Inflammatory macrophage treated with lipopolysaccharide for 1 hour (primary cell): Measurements from ENCODE around the gene PARK7.
A peak's percentile ranks its signal among the peaks of the same experiment; 100 is the strongest.
"Not testable (repeated sequence)": the region's sequence is repeated elsewhere in the genome, so short reads cannot be mapped to it uniquely, and the experiment has no call there.

Experiments
- DNase-seq, 2 donors: peaks; one replicate each; pipeline ENCODE4 v3.0.0-alpha.2; 2020 to 2022

Gene PARK7

DNA sequence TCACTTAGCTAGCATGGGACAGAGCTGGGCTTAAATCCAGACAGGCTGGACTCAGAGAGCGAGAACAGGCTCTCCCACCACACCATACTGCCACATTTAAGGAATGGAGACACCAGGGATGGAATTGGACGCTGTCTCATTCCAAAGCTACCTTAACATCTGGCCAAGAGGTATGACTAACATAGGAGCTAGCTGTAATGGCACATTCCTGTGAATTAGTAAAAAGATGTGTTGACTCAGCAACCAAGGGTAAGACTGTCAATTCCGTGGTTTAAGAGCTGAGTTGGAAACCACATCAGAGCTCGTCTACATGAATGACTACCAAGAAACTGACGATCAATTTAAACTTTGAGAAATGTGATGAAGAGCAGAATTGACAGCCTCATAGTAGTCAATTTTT is 12.6 kb upstream of the PARK7 start:
- no peak for DNase-seq

DNA sequence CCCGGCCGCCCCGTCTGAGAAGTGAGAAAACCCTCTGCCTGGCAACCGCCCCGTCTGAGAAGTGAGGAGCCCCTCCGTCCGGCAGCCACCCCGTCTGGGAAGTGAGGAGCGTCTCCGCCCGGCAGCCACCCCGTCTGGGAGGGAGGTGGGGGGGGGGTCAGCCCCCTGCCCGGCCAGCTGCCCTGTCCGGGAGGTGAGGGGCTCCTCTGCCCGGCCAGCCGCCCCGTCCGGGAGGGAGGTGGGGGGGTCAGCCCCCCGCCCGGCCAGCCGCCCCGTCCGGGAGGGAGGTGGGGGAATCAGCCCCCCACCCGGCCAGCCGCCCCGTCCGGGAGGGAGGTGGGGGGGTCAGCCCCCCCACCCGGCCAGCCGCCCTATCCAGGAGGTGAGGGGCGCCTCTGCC is 8.7 kb upstream of the PARK7 start:
- not testable (repeated sequence) for DNase-seq

GRCh38 chr1:7953850-7954609 is 7.5 kb upstream of the PARK7 start:
- DNase-seq, result peak; percentile 94 to 97

- DNase-seq, result no peak
These were observed 6.8 kb upstream of the PARK7 start for GRCh38 chr1:7954683-7955082.

DNA sequence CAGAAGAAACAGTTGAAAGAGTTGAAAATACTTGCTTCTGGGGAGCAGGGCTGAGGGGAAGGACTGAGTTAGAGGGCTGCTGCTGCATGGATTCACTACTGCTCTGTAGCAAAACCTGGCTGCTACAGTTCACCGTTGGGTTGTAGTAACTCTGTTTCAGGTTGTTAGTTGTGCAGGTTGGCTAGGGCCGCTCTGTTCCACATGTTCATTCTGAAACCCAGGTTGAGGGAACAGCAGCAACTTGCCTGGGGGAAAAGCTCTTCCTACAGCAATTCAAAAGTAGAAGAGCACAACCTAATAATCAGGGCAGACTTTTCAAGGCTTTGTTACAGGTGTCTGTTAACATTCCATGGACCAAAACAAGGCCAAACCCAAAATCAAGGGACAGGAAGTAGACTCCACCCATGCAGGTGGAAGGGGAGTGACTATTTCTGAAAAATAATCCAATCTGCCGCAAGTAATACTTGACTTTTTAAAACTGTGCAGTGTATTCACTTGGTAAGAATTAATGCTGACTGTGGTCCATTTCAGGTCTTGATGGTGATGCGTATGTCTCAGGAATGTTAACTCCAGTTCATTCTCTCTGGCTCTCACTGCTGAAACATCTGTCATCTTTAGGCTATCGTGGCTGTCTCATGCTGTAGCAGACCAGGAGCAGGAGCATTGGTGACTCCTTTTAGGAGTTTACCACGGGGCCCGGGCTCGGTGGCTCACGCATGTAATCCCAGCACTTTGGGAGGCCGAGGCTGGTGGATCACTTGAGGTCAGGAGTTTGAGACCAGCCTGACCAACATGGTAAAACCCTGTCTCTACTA is 5.1 kb upstream of the PARK7 start:
- DNase-seq, result no peak

- peak; percentile 35 to 46 for DNase-seq
These were observed 1.3 kb upstream of the PARK7 start for GRCh38 chr1:7960165-7960564.

DNA sequence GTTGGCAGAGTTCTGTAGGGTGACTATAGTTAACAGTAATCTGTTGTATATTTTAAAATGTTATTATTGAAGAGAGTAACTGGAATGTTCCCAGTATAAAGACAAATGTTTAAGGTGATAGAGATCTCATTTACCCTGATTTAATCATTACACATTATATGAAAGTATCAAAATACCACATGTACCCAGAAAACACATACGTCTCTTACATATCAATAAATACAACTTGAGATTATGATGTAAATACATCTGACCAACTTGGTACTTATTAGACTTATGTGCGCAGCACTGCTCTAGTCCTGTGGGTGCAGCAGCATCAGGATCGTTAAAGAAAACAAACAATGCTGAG is 670 bp upstream of the PARK7 start:
- DNase-seq, result no peak

DNA sequence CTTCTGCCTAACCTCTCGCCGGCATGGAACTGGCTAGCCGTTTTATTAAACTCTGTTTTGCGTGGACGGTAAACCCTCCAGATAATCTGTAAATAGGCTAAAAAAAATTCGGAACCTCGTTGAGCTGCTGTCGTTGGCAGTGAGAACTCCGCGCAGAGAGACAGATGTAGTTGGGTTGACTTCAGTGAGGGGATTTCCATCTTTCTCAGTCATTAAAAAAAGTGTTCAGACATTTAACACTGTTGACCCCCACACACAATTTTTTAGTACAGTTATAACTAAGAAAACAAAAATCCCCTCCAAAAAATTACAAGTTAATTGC is 464 bp downstream of the PARK7 start:
- DNase-seq, result peak; percentile 41 to 45

- DNase-seq, result no peak
These were observed 1.3 kb downstream of the PARK7 start for GRCh38 chr1:7962636-7963377.

DNA sequence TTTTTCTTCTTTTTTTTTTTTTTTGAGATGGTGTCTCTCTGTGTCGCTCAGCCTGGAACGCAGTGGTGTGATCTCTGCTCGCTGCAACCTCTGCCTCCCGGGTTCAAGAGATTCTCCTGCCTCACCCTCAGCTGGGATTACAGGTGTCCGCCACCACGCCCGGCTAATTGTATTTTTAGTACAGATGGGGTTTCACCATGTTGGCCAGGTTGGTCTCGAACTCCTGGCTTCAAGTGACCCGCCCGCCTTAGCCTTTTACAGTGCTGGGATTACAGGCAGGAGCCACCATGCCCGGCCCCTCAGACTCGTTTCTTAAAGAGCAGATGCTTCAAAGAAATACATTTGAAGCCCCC is 1.8 kb downstream of the PARK7 start:
- DNase-seq, result not testable (repeated sequence)

GRCh38 chr1:7963841-7964240 is 2.3 kb downstream of the PARK7 start:
- DNase-seq, result not testable (repeated sequence)

GRCh38 chr1:7964476-7964875 is 3.0 kb downstream of the PARK7 start:
- no peak for DNase-seq

DNA sequence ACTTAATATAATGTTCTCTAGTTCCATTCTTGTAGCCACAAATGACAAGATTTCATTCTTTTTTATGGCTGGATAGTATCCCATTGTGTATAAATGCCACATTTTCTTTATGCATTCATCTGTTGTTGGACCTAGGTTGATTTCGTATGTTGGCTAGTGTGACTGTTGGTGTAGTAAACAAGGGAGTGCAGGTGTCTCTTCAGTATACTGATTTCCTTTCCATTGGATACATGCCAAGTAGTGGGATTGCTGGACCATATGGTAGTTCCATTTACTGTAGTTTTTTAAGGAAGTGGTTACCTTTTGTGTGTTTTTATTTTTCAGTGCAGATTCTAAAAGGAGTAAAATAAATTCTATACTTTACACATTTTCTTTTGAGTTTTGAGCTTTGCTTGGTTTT is 5.7 kb downstream of the PARK7 start:
- no peak for DNase-seq

DNA sequence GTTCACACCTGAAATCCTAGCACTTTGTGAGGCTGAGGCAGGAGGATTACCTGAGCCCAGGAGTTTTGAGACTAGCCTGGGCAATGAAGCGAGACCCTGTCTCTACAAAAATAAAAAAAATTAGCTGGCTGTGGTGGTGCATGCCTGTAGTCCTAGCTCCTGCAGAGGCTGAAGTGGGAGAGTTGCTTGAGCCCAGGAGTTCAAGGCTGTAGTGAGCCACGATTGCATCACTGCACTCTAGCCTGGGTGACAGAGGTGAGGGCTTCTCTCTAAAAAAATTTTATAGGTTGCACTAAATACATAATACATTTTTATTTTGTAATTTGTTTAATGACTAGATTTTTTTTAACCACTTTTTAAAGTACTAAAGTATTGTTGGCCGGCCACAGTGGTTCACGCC is 6.1 kb downstream of the PARK7 start:
- DNase-seq, result no peak

DNA sequence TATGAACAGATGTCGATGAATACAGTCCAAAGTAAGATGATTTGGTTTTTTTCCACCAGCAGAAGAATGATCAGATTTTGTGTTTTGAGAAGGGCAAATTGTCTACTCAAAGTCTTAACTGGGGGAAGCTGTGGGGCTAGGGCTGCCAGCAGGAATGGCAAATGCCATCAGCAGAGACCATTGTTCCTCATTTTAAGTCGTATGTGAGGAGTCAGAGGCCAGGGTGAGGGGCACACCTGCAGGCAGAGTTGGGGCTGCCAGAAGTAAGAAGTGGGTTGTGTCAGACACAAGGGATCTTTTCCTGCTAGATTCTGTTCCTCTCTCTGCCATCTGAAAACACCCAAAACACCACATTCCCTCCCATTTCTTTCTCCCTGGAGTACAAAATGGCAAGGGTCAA is 8.7 kb downstream of the PARK7 start:
- no peak for DNase-seq

DNA sequence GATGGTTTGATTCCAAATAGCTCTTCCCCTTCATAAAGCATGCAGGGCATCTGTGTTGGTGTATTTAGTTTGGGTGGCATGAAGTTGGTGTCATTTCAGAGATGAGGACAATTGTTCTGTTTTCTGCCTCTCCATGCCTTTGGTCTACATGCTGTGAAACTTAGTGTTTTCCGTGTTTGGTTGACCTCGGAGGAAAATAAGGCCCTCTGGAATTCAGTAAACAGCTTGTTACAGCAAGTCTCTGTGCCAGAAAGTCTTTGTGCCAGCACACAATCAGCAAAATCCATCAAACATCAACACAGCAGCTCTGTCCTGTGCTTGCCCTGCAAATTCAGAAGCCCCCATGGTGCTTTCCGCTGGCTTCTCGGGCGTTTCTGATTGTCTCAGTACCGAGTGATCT is 9.5 kb downstream of the PARK7 start:
- DNase-seq, result no peak

- DNase-seq, result no peak
These were observed 10.8 kb downstream of the PARK7 start for GRCh38 chr1:7972285-7972684.

DNA sequence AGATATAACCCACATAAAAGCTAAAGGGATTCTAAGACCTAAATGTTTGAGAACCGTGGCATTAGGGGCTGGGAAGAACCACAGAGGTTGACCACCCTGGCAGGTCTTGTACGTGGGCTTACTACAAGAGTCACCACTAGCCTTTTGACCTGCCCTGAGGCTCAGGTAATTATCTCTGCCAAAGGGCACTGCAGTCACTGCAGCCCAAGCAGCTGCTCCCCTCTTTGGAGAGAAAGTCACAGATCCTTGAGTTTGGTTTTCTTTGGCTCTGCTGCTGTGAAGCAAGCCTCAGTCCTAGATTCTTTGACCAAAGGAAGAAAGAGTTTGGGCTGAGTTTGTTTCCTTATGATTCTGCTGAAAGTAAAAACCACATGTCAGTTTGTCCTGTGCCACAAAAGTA is 11.6 kb downstream of the PARK7 start:
- DNase-seq, result no peak

- DNase-seq, result peak; percentile 40 to 59
These were observed 13.8 kb downstream of the PARK7 start for GRCh38 chr1:7975212-7975865.

DNA sequence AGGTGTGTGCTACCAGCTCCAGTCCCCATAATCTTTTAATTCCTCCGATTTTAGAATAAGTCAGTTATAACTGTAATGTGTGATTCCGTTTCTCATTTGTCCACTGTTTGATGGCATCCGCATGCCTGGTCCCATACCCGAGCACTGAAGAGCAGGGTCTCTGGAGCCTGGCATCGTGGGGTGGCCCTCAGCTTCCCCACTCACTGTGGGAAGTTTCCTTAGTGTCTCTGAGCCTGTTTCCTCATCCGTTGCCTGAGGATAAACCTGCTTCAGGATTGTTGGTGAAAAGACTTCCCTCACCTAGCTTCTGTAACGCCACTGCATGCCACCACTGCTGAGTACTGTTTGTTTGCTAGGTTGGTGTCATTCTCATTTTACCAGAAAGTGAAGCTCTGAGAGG is 19.5 kb downstream of the PARK7 start:
- DNase-seq, result no peak

- DNase-seq, result no peak
These were observed 21.7 kb downstream of the PARK7 start for GRCh38 chr1:7983086-7983778.

DNA sequence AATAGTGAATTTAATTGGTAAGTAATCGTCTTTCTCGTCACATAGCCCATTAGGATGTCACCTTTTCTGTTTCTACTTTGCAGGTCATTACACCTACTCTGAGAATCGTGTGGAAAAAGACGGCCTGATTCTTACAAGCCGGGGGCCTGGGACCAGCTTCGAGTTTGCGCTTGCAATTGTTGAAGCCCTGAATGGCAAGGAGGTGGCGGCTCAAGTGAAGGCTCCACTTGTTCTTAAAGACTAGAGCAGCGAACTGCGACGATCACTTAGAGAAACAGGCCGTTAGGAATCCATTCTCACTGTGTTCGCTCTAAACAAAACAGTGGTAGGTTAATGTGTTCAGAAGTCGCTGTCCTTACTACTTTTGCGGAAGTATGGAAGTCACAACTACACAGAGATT is 23.3 kb downstream of the PARK7 start:
- no peak for DNase-seq
